ENCODE results near the gene ADM.
A peak's percentile ranks its signal among the peaks of the same experiment; 100 is the strongest.

ADM gene

GRCh38 chr11:10318527-10318802 is 13.6 kb downstream of the ADM start:
- no peak overlapping the region for H3K4me3 ChIP-seq (ENCODE audit: low read depth, low read length)
- DNase-seq (ENCODE audit: low read depth) = no peak
- TF ChIP-seq, protein P1, sequence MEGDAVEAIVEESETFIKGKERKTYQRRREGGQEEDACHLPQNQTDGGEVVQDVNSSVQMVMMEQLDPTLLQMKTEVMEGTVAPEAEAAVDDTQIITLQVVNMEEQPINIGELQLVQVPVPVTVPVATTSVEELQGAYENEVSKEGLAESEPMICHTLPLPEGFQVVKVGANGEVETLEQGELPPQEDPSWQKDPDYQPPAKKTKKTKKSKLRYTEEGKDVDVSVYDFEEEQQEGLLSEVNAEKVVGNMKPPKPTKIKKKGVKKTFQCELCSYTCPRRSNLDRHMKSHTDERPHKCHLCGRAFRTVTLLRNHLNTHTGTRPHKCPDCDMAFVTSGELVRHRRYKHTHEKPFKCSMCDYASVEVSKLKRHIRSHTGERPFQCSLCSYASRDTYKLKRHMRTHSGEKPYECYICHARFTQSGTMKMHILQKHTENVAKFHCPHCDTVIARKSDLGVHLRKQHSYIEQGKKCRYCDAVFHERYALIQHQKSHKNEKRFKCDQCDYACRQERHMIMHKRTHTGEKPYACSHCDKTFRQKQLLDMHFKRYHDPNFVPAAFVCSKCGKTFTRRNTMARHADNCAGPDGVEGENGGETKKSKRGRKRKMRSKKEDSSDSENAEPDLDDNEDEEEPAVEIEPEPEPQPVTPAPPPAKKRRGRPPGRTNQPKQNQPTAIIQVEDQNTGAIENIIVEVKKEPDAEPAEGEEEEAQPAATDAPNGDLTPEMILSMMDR (IDR thresholded peaks at IDR 0.05; ENCODE audit: control insufficient read depth, extremely low read depth, insufficient read depth) = no peak

GRCh38 chr11:10319702-10320558 is 15.1 kb downstream of the ADM start:
- DNase-seq (ENCODE audit: low read depth) = no peak
- TF ChIP-seq, protein P1 (IDR thresholded peaks at IDR 0.05; ENCODE audit: control insufficient read depth, extremely low read depth, insufficient read depth) = no peak

GRCh38 chr11:10320736-10321465 is 16.0 kb downstream of the ADM start:
- TF ChIP-seq, protein P1 (IDR thresholded peaks at IDR 0.05; ENCODE audit: control insufficient read depth, extremely low read depth, insufficient read depth) = no peak
- no peak overlapping the region for H3K4me3 ChIP-seq (ENCODE audit: low read depth, low read length)
- DNase-seq (ENCODE audit: low read depth) = no peak

More at GRCh38 chr11:10319702-10320558, 15.1 kb downstream of the ADM start:
- no peak overlapping the region for H3K4me3 ChIP-seq (ENCODE audit: low read depth, low read length)

DNA sequence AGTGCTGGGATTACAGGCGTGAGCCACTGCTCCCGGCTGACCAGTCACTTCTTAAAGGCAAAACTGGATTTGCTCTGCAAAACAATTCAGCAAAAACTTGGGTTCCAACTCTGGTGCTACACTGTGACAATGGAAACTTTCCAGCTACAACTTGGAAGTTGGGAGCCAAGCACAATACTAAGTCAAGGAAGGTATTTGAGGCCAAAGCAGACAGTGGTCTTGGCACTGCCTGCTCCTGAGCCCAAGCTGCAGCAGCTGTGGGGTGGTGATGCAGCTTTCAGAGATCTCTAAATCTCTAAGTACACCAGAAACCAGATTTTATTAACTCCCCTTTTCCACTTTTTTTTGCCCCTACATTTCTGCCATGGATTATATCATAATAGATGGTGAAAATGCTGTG is 17.5 kb downstream of the ADM start:
- TF ChIP-seq, protein P1 (IDR thresholded peaks at IDR 0.05; ENCODE audit: control insufficient read depth, extremely low read depth, insufficient read depth) = no peak
- no peak overlapping the region for H3K4me3 ChIP-seq (ENCODE audit: low read depth, low read length)
- DNase-seq (ENCODE audit: low read depth) = no peak

- TF ChIP-seq, protein P1 (IDR thresholded peaks at IDR 0.05; ENCODE audit: control insufficient read depth, extremely low read depth, insufficient read depth) = peak; percentile 44
- DNase-seq (ENCODE audit: low read depth) = peak; percentile 67
- H3K4me3 ChIP-seq (ENCODE audit: low read depth, low read length) = no peak overlapping the region
These were observed 18.2 kb downstream of the ADM start for GRCh38 chr11:10322830-10323792.

DNA sequence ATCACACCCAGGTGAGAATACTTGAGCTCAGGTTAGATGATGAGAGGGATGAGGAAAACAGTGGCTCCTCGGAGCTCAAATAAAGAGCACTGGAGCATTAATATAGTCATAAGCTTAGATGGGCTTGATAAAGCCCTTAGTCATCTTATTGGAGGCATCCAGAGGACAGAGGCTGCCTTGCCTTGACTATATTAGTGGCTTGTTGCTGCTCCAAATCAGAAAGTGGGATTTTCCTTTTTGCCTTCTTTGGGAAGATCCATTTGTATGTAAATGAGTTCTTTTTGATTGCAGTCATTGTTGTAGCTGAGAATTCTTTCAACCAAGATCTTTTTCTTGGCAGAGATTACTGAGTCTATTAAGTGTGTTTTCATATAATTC is 18.9 kb downstream of the ADM start:
- TF ChIP-seq, protein P1 (IDR thresholded peaks at IDR 0.05; ENCODE audit: control insufficient read depth, extremely low read depth, insufficient read depth) = no peak
- H3K4me3 ChIP-seq (ENCODE audit: low read depth, low read length) = no peak overlapping the region
- no peak for DNase-seq (ENCODE audit: low read depth)

Measured in LNCaP clone FGC (cell line).